GM19239 (cell line): ENCODE results near the gene SASH1.

Experiments used
- DNase-seq: peaks from one replicate; pipeline ENCODE4 v3.0.0; 2011; ENCODE audit warnings: low spot score; ENCODE audit not compliant: insufficient read length
- FAIRE-seq: peaks from 2 replicates; lab custom pipeline; 2011; peaks lifted over from hg19 to GRCh38; lab: Jason Lieb, UNC

Gene SASH1

GRCh38 chr6:148596891-148597455 is 254.3 kb downstream of the SASH1 start:
- DNase-seq (no peak), FAIRE-seq (no peak)

- no peak for DNase-seq
- FAIRE-seq, result no peak
These were observed 256.1 kb downstream of the SASH1 start for GRCh38 chr6:148598724-148599123.

GRCh38 chr6:148599967-148600426 is 257.4 kb downstream of the SASH1 start:
- no peak for FAIRE-seq
- no peak for DNase-seq
